HG03097 (cell line): ENCODE measurements around the gene NECAB3.

Source experiments
- ATAC-seq: cut with Tn5 transposase; IDR thresholded peaks from one replicate; pipeline ENCODE4 v1.9.1; 2021; ENCODE audit not compliant: unreplicated experiment, low FRiP score

Gene NECAB3

GRCh38 chr20:33627577-33628216 lies 46.5 kb downstream of the NECAB3 start:
- no peak for ATAC-seq

- no peak for ATAC-seq
Observed at GRCh38 chr20:33626190-33626589, 48.0 kb downstream of the NECAB3 start.

GRCh38 chr20:33624399-33624798 lies 49.8 kb downstream of the NECAB3 start:
- ATAC-seq, result no peak

GRCh38 chr20:33622705-33623365 lies 51.4 kb downstream of the NECAB3 start:
- ATAC-seq, result no peak

- ATAC-seq, result no peak
Observed at GRCh38 chr20:33621717-33622400, 52.4 kb downstream of the NECAB3 start.

- no peak for ATAC-seq
Observed at GRCh38 chr20:33612001-33612400, 62.2 kb downstream of the NECAB3 start.

GRCh38 chr20:33611106-33611505 lies 63.1 kb downstream of the NECAB3 start:
- no peak for ATAC-seq

- ATAC-seq, result no peak
Observed at GRCh38 chr20:33609504-33609903, 64.7 kb downstream of the NECAB3 start.
